CD4-positive, alpha-beta T cell treated with Interleukin-17A for 4 hours (primary cell): ENCODE data around the gene NFIL3.
A peak's percentile ranks its signal among the peaks of the same experiment; 100 is the strongest.
"Not testable (repeated sequence)": the region's sequence is repeated elsewhere in the genome, so short reads cannot be mapped to it uniquely, and the experiment has no call there.

Experiments used
- DNase-seq: peaks from one replicate; pipeline ENCODE4 v3.0.0-alpha.2; 2020; ENCODE audit warnings: mixed read lengths

The NFIL3 gene, protein sequence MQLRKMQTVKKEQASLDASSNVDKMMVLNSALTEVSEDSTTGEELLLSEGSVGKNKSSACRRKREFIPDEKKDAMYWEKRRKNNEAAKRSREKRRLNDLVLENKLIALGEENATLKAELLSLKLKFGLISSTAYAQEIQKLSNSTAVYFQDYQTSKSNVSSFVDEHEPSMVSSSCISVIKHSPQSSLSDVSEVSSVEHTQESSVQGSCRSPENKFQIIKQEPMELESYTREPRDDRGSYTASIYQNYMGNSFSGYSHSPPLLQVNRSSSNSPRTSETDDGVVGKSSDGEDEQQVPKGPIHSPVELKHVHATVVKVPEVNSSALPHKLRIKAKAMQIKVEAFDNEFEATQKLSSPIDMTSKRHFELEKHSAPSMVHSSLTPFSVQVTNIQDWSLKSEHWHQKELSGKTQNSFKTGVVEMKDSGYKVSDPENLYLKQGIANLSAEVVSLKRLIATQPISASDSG

DNA sequence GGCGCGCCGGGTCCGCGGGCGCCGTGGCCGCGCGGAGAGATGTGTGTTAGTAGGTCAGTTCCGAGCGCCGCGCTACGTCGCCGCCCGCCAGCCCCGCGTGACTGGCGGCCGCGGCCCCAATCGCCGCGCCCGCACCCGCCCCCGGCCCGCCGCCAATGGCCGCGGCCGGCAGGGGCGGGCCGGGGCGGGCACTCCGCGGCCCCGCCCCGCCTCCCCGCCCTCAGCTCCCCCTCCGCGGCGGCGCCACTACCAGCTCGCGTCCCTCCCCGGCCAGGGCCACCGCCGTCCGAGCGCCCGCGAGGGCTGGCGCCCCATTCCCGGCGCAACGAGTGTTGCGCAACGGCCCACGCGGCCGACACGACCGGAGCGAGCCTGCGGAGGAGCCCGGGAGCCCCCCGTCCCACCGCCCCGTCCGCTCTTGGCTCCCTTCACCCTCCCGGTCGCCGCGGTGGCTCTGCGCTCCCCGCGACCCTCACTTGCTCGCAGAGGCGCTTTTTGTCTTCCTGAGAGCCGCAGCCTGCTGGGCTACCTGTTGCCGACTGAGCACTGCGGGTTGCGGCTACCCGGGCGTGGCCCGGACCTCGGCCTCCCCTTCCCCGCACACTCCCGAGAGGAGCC is at the start of gene NFIL3:
Gene NFIL3 (minus strand): TSS at position 48 of the 618 bp plus-strand sequence. CDS start 13,098 bp downstream, outside the sequence.
- DNase-seq: peak; percentile 76

DNA sequence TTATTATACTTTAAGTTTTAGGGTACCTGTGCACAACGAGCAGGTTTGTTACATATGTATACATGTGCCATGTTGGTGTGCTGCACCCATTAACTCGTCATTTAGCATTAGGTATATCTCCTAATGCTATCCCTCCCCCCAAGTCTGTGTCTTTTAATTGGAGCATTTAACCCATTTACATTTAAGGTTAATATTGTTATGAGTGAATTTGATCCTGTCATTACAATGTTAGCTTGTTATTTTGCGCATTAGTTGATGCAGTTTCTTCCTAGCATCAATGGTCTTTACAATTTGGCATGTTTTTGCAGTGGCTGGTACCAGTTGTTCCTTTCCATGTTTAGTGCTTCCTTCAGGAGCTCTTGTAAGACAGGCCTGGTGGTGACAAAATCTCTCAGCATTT is 47.9 kb upstream of the NFIL3 start:
- DNase-seq: not testable (repeated sequence)

DNA sequence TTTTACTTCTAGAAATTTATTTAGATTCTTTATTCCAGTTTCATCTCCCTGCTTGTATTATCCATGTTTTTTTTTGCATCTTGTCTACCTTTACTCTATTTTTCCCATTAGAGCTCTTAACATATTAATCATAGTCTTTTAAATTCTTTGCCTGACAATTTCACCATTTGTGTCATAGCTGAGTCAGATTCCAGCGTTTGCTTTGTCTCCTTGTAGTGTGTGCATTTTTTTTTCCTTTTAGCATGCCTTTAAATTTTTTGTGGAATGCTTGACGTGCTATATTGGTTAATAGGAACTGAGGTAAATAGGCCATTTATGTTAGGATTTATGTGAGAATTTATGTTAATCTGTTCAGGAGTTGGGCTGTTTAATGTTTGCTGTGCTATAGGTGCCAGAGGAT is 41.8 kb upstream of the NFIL3 start:
- DNase-seq: no peak

DNA sequence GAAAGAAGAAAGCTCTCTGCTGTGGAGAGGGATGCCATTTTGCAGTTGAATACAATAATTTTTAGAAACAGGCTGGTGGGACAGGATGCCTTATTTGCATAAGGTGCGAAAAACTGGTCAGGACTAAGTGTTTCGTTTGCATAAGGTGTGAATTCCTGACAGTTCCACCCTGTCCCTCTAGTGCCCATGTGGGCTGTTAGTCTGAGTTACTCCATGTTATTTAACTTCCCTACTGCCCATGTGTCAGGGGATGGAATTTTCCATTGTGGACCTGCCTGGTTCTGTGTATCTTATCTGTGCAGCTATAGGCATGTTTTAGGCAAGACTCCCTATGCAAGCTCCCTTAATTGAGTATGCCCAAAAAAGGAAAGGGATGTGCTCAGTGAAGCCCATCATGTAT is 35.3 kb upstream of the NFIL3 start:
- DNase-seq: no peak

DNA sequence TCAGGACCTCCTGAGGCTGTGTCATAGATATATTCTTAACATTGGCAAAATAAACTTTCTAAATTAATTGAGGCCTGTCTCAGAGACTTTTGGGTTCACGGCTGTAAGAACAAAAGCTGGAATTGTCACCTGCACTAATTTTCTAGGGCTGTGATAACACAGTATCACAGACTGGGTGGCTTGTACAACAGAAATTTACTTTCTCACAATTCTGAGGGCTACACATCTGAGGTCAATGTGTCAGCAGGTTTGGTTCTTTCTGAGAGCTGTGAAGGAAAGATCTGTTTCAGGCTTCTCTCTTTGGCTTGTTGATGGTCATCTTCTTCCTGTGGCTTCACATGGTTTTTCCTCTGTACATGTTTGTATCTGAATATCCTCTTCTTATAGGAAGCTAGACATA is 29.2 kb upstream of the NFIL3 start:
- no peak for DNase-seq

DNA sequence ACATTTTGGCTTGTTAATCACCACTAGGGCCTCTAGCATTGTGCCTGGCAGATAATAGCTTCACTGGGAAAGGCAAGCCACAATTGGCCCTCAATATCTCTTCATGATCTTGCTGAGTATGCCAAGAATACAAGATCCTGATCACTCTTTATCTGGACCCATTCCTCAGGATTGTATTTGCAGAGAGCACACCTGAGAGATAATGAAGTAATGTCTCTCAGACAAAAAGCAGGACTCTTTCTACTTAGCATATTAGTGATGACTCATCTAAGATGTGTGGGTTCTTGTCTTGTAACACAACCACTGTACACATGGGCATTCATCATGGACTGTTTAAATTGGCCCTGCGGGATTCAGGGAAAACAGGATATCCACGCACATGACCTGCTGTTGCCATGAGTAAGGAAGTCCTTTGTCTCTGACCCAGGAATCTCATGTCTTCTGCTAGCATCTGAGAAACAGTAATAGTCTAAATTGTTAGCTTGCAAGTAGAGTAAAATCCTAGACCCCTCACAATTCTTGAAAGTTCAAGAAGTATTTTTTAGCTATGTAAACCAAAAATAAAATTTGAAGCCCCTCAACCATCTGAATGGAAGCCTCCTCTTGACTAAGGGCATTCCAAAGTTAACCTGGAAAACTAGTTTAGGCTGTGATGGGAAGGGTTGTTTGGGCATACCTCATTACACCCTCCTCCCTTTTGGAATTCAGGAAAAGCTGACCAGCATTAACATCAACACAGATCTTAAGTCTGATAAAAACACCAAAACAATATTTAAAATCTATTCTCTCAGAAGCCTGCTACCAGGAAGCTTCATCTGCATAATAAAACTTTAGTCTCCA is 28.0 kb upstream of the NFIL3 start:
- DNase-seq: no peak

DNA sequence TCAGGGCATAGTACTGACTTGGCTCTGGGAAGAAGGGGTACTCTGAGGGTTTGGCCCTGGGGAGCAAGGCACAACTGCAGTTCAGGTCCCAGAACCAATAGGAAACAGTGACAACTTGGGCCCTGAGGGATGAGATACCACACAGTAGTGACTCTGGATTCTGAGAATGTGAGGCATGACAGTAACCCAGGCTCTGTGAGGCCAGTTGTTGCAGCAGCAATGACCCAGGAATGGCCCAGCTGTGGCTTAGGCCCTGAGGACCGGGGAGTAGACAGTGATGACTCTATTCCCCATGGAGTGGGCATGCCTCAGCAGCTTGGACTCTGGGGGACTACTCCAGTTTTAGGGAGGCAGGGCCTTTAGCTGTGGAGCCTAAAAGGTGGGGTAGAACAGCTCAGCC is 21.5 kb upstream of the NFIL3 start:
- DNase-seq: no peak

DNA sequence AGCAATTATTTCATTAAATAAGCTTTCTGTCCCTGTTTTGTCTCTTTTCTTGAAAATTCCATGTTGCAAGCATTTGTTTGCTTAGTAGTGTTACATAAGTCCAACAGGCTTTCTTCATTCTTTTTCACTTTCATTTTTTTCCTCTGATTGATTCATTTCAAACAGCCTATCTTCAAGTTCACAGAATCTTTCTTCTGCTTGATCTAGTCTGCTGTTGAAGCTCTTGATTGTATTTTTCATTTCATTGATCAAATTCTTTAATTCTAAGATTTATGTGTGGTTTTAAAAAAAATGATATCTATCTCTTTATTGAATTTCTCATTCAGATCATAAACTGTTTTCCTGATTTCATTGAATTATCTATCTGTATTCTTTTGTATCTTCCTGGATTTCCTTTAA is 20.4 kb upstream of the NFIL3 start:
- no peak for DNase-seq

DNA sequence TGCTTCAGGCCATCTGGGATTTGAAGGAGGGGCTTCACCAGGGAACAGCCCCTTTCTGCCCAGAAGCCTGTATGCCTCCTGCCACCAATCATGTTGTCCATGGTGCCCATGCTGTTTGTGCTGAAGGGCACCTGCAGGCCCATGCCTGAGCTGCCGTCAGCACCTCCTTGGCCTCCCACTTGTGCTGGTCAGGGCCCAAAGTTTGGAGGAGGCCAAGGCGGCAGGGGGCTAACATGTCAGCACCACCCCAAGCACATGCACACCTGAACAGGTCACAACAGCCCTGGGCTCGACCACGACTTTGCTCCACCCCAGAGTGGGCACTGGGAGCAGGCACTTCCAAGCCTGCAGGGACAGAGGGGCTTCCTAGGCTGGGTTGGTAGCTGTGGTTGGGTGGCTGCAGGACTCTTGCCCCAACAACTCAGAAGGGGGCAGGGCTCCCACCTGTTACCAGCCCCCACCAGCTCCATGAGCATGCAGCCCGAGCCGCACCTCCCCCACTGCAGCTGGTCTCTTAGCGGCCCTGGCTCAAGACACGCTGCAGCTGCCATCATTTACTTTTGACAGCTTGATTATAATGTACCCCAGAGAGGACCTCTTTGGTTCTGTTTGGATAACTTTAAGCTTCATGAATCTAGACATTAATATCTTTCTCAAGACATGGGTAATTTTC is 19.8 kb upstream of the NFIL3 start:
- DNase-seq: no peak

DNA sequence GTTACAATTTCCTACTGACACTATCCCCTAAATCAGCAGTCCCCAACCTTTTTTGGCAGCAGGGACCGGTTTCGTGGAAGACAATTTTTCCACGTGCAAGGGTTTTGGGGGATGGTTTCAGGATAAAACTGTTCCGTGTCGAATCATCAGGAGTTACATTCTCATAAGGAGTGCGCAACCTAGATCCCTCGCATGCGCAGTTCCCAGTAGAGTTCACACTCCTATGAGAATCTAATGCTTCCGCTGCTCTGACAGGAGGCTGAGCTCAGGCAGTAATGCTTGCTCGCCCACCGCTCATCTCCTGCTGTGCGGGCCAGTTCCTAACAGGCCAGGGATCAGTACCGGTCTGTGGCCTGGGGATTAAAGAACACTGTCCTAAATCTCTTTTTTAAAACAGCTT is 13.2 kb upstream of the NFIL3 start:
- no peak for DNase-seq

DNA sequence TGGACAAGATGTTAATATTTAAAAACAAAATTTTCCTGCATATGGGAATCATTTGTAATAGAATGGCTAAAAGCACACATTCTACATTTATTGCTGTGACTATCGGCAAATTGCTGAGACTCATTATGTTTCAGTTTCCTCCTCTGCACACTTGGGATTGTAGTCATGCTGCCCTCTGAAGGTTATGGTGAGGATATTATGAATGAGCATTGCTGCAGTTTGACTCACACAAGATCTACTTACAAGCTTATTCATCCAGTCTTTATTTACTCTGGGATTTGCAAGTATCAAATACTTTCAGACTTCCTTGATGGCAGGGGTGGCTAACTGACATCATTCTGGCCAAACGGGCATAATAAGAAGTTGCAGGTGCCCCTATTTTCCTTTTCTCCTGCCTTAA is 9.5 kb upstream of the NFIL3 start:
- no peak for DNase-seq

DNA sequence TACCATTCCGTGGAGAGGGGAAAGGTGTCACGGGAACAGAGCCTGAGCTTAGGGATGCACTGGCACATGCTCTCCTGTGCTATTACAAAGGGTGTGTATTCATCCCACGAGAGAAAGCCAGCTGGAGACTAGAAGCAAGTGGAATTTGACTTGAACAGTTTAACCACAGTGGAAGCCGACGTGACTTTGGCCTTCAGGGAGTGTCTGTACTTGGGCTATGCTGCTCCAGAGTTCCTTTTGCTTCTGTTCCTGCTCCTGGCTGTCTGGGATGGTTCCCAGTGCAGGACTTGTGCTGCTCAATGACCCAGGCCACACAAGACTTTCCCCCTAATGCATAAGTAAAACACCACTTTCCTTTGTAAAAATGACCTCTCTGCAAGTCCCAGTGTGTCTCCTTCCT is 7.9 kb upstream of the NFIL3 start:
- no peak for DNase-seq

DNA sequence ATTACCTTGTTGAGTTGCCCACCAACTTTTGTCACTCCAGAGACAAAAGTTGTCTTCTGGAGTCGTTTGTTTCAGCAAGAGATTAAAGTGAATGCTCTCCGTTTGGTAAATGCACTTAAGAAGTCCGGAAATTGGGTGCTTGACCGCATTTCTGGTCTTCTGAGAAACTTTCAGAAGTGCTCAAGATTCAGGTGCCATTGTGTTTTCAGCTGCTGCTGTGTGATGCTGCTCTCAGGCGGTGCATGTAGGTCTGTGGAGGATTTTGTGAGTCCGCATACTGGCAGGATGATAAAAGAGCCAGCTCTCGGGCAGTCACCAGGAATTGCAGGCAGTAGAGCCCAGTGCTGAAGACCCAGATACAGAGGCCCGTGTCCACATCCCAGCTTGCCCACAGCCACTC is 5.9 kb upstream of the NFIL3 start:
- no peak for DNase-seq

DNA sequence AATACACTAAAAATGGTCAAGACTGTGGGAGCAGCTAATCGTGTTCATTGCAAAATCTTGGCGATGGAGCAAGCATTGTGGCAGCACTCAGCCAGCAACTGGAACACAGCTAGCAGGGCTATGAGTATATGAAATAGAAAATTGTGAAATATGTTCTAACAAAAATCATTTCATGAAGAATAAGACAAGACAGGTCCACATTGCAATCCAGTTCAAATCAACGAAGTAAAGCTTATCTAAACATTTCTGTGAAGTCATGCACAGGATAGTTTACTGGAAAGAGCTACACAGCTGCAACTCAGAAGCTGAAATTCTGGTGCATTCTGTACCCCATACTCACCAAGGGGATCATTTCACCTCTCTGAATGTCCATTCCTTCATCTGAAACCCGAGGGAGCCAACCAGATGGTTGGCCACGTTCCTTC is 5.3 kb upstream of the NFIL3 start:
- no peak for DNase-seq

DNA sequence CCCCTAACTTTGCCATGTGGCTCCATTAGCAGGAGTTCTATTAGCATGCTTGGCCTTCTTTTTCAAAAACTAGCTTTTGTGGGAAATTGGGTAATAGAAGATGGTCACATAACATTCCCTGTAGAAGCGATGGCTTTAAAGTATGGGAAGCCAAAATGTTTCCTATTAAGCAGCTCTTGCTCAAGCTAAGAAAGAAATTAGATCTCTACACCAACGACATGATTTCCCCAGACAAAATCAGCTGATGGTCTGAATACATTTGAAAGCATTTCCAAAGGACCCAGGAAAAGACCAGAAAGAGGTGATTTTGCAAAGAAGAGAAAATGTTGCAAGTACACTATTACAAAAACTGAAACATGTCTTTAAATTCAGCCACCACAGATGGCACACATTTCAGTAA is 4.8 kb upstream of the NFIL3 start:
- DNase-seq: no peak

DNA sequence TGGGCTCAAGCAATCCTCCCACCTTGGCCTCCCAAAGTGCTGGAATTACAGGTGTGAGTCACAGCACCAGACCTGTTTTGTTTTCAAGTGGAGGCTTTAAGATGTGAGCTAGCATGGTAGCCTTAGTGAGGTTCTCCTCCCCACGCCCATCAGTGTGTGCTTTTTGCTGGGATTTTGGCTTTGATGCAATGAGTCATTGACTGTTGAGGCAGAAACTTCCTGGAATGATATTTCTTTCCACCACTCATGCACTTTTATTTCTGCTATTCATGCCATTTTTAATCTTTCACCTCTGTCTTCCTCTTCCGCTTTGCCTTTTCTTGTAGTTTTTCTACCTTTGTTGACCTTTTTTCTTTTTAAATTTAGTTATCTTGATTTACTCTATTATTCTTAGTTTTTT is 4.2 kb upstream of the NFIL3 start:
- no peak for DNase-seq

DNA sequence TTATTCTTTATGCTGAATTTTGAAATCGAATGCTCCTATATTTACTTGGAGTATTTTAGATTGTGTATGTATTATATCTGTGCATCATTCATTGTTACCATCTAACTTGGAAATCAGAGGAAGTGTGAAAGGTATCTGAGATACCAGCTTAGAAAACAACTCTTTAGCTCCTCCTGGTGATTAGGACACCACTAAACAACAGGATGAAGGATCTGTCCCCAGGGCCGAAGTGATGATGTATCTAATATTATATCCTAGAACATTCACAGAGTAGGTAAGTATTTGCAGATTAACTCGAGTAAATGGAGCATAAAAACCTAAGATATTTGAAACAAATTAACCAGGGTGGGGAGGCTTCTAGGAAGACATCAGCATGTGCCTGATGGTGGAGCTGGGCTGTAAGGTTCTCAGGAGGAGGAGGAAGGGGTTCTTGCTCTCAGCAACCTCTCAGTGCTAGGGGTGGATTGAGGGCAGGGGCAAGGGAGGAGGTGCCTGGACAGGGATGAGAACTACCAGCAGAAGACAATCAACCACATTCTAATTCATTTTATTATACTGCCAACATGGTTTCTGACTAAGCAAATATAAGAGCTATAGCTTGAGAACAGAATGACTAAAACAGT is 2.6 kb upstream of the NFIL3 start:
- DNase-seq: no peak

DNA sequence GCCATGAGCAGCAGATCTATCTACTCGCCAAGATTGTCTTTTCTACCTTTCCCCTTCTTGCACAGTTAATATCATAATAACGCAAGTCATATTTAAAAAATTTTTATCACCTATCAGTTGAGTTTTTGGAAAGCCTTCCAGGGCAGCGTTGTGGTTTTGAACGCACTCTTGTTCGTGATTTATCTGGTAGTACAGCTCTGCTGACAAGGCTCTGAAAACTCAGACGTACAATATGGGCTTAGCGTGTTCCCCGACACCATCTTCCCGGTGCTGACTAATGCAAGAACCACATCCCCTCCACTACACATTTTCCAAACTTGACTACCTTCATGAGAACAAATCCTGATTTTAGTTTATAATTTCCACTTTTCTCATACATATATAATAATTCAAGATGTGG is 1.6 kb upstream of the NFIL3 start:
- peak; percentile 20 for DNase-seq

DNA sequence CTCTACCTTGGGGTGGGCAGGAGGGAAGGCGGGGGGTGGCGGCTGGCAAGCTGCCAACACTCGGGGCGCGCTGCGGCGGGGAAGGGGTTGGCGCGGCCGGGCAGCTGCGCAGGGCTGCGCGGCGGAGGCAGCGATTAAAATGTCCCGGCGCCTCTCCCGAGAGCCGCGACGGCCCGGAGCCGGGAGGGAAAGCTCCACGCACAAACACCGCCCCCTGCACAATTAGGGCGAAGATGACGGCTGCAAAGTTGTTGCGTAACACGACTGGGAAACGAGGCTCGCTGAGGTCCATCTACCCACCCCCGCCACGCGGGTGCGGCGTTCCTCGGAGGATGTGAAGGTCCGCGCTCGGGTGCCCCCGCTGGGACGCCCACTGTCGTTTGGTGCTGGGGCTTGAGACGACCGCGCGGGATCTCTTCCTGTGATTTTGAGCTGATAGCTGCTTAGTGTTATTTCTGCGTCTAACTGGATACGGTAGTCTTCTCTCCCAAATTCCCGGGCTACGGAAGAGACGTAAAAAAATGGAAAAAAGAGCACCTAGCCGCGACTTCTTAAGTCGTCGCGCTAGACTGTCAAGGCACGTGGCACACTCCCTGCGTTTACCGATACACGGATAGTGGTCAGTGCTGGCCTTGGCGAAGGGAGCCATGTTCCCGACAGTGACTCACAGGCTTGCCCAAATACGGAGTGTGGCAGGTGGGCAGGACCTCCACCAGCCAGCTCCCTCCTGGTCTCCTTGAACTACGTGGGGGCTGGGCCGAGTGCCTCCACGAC is 958 bp upstream of the NFIL3 start:
- DNase-seq: peak; percentile 55

DNA sequence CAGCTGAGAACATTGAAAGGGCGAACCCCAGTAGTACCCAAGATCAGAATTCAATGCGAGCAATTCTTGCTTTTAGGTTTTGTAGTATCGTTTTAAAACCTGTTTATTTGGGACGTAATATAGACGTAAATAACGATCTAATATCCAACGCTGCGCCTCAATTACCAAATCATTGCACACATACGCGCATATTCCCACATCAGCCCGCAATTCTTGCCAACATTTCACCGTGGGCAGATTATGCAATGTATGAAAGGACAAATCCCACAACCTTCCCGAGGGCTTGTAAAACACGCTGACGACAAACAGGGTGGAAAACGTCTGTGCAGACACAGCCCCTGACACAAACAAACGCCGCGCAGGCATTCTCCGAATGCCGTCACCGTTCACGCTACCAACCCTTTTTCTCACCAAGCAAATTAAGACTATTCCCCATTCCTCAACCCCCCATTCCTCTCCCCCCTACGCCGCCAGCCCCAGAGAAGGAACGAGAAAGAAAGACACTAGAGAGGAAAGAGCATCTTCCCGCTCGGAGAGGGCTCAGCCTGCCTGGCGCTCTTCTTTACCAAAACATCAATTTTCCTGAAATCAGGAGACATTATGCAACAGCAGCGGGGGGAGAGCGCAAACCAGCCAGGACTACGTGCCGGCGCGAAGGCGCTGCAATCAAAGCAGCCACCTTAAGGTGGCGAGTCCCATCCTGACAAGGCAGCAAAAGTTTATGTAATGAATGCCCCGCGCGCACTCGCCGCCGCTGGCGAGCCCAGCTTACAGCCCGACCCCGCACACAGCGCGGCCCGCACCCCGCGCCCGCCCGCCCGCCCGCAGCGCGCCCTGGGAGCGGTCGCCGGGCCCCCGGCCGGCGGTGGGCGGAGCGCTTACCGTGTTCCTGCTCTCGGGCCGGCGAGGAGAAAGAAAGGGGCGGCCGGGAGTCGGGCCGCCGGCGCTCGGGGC is 597 bp downstream of the NFIL3 start:
- DNase-seq: peak; percentile 60
